Stimulated activated CD8-positive, alpha-beta memory T cell treated with anti-CD3 and anti-CD28 coated beads, Interleukin-2, amount 100 ng/mL, for 48 hours (primary cell): ENCODE measurements around the gene GRK1.

Source experiments
- DNase-seq, 2 donors: peaks; one replicate each; pipeline ENCODE4 v3.0.0-alpha.2; 2020; ENCODE audit warnings: low read depth in 2 of 2

GRK1 gene

GRCh38 chr13:113775451-113776145 lies 108.6 kb downstream of the GRK1 start:
- DNase-seq: no peak

GRCh38 chr13:113776231-113777125 lies 109.5 kb downstream of the GRK1 start:
- no peak for DNase-seq

- no peak for DNase-seq
Measured at GRCh38 chr13:113777311-113778260, 110.6 kb downstream of the GRK1 start.

- DNase-seq: no peak
Measured at GRCh38 chr13:113781571-113781970, 114.6 kb downstream of the GRK1 start.

- no peak for DNase-seq
Measured at GRCh38 chr13:113782472-113782871, 115.5 kb downstream of the GRK1 start.

- DNase-seq: no peak
Measured at GRCh38 chr13:113783200-113783881, 116.3 kb downstream of the GRK1 start.

- DNase-seq: no peak
Measured at GRCh38 chr13:113783966-113784644, 117.1 kb downstream of the GRK1 start.

- DNase-seq: no peak
Measured at GRCh38 chr13:113784645-113785024, 117.6 kb downstream of the GRK1 start.

- DNase-seq: no peak
Measured at GRCh38 chr13:113785051-113786010, 118.3 kb downstream of the GRK1 start.

- no peak for DNase-seq
Measured at GRCh38 chr13:113786262-113786841, 119.3 kb downstream of the GRK1 start.
